DOHH2 (cell line): ENCODE measurements around the gene CSAD.
A peak's percentile ranks its signal among the peaks of the same experiment; 100 is the strongest.

ENCODE experiments used
- H3F3A ChIP-seq: fragments of 200-600 bp; sonication (generic), shearing (Covaris generic); 2 replicates; pipeline ENCODE4 v1.6.0; 2016; ENCODE audit warnings: antibody characterized with exemption, mild to moderate bottlenecking; ENCODE audit not compliant: control insufficient read depth, insufficient read depth
- H3K27ac ChIP-seq: fragments of 200-600 bp; sonication (generic); 2 replicates; pipeline ENCODE4 v1.5.1; 2014; ENCODE audit warnings: low read depth, mild to moderate bottlenecking, low read length, moderate library complexity
- H3K27me3 ChIP-seq: fragments of 200-600 bp; sonication (generic); 2 replicates; pipeline ENCODE4 v1.6.1; 2014; ENCODE audit warnings: mild to moderate bottlenecking, low read length, mixed read lengths; ENCODE audit not compliant: control insufficient read depth
- H3K36me3 ChIP-seq: fragments of 200-600 bp; sonication (generic); 2 replicates; pipeline ENCODE4 v1.6.1; 2014; ENCODE audit warnings: mild to moderate bottlenecking, low read length, moderate library complexity, mixed read lengths; ENCODE audit not compliant: control insufficient read depth
- H3K4me1 ChIP-seq: fragments of 200-600 bp; sonication (generic); 2 replicates; pipeline ENCODE4 v1.6.1; 2014; ENCODE audit warnings: mild to moderate bottlenecking, low read length, mixed read lengths; ENCODE audit not compliant: control insufficient read depth
- H3K4me2 ChIP-seq: fragments of 200-600 bp; sonication (generic); 2 replicates; pipeline ENCODE4 v1.6.0; 2014; ENCODE audit warnings: mild to moderate bottlenecking, low read length, moderate library complexity
- H3K4me3 ChIP-seq: fragments of 200-600 bp; sonication (generic); 2 replicates; pipeline ENCODE4 v1.5.1; 2014; ENCODE audit warnings: mild to moderate bottlenecking, low read length, mixed read lengths
- H3K79me2 ChIP-seq: fragments of 200-600 bp; sonication (generic); 2 replicates; pipeline ENCODE4 v1.6.1; 2014; ENCODE audit warnings: mild to moderate bottlenecking, low read length, mixed read lengths; ENCODE audit not compliant: control insufficient read depth
- H3K9me2 ChIP-seq: fragments of 200-600 bp; sonication (generic); replicated peaks from 2 replicates; pipeline ENCODE4 v1.6.1; 2014; ENCODE audit warnings: mild to moderate bottlenecking, low read length, mixed read lengths; ENCODE audit not compliant: control insufficient read depth
- H3K9me3 ChIP-seq: fragments of 200-600 bp; sonication (generic); 2 replicates; pipeline ENCODE4 v1.6.1; 2014; ENCODE audit warnings: antibody characterized with exemption, low read length, mixed read lengths; ENCODE audit not compliant: control insufficient read depth, insufficient read depth
- H4K20me1 ChIP-seq: fragments of 200-600 bp; sonication (generic); 2 replicates; pipeline ENCODE4 v1.6.0; 2014; ENCODE audit warnings: low read depth, mild to moderate bottlenecking, antibody characterized with exemption, low read length, moderate library complexity; ENCODE audit not compliant: control insufficient read depth, insufficient read depth
- CTCF ChIP-seq: fragments of 200-600 bp; sonication (generic); IDR thresholded peaks from one replicate; pipeline ENCODE4 v1.5.1; 2014; ENCODE audit warnings: antibody characterized with exemption, mild to moderate bottlenecking, low read depth, low read length; ENCODE audit not compliant: poor library complexity, severe bottlenecking
- EZH2phosphoT487 ChIP-seq: fragments of 200-600 bp; sonication (generic); IDR thresholded peaks from 2 replicates; pipeline ENCODE4 v1.6.1; 2017; ENCODE audit warnings: borderline replicate concordance, mild to moderate bottlenecking, antibody characterized with exemption, low read length, moderate library complexity, mixed read lengths

The CSAD gene

GRCh38 chr12:53201639-53202038 is 20.9 kb upstream of the CSAD start:
- Histone ChIP-seq H3K27ac (peak overlapping the region; percentile 94), H3K79me2 (peaks cover 36% of the 10 kb centered on the region), H3K27me3 (no peaks in the 10 kb centered on the region), H3K9me3 (no peaks in the 10 kb centered on the region), H4K20me1 (no peaks in the 10 kb centered on the region), H3K4me2 (peak overlapping the region; percentile 77), H3F3A (peaks cover 23% of the 10 kb centered on the region), H3K4me3 (peak overlapping the region; percentile 62), H3K36me3 (peaks cover 18% of the 10 kb centered on the region), H3K4me1 (peaks cover 98% of the 10 kb centered on the region), H3K9me2 (no peaks in the 10 kb centered on the region)
- TF ChIP-seq CTCF, result no peak
- TF ChIP-seq EZH2phosphoT487, result no peak

- H3K9me3 ChIP-seq, result no peaks in the 10 kb centered on the region
- H3K4me1 ChIP-seq, result peaks cover 93% of the 10 kb centered on the region
- no peaks in the 10 kb centered on the region for H4K20me1 ChIP-seq
- H3K4me2 ChIP-seq, result peak overlapping the region; percentile 77
- H3K9me2 ChIP-seq, result no peaks in the 10 kb centered on the region
- TF ChIP-seq EZH2phosphoT487 (no peak), CTCF (no peak)
- peak overlapping the region; percentile 62 for H3K4me3 ChIP-seq
- H3K79me2 ChIP-seq, result peaks cover 31% of the 10 kb centered on the region
- peaks cover 23% of the 10 kb centered on the region for H3K36me3 ChIP-seq
- no peaks in the 10 kb centered on the region for H3K27me3 ChIP-seq
- H3K27ac ChIP-seq, result peak overlapping the region; percentile 94
- H3F3A ChIP-seq, result peaks cover 23% of the 10 kb centered on the region
Observed at GRCh38 chr12:53201177-53201541, 20.4 kb upstream of the CSAD start.

GRCh38 chr12:53200458-53201176 is 19.9 kb upstream of the CSAD start:
- H3K4me2 ChIP-seq, result peak overlapping the region; percentile 77

More at GRCh38 chr12:53200458-53201176, 19.9 kb upstream of the CSAD start:
- Histone ChIP-seq H3K36me3 (peaks cover 24% of the 10 kb centered on the region), H3K4me3 (peak overlapping the region; percentile 62), H3K79me2 (peaks cover 29% of the 10 kb centered on the region), H3F3A (peaks cover 23% of the 10 kb centered on the region), H3K27ac (peak overlapping the region; percentile 94), H3K4me1 (peaks cover 88% of the 10 kb centered on the region), H3K9me2 (no peaks in the 10 kb centered on the region), H3K27me3 (no peaks in the 10 kb centered on the region), H3K9me3 (no peaks in the 10 kb centered on the region), H4K20me1 (no peaks in the 10 kb centered on the region)
- TF ChIP-seq EZH2phosphoT487 (no peak), CTCF (no peak)
